GM12878 (cell line): ENCODE measurements around the gene NAP1L1. TPM values are rescaled to one million over a fixed set of nuclear protein-coding genes. Genes with fewer than 3 reads are reported as not detected.

Source experiments
- ATAC-seq: fragments of 200-7000 bp; cut with Tn5 transposase; 3 replicates; pipeline ENCODE4 v1.9.1; 2020; ENCODE audit warnings: mild to moderate bottlenecking, moderate library complexity
- BruUV-seq: library from RNA; stranded (reverse); fragments of 400-500 nt; replicated peaks from 2 replicates; lab custom pipeline; 2021; lab: Mats Ljungman, UMichigan
- CTCF ChIA-PET: fragments of 300-600 bp; sonication (Branson Sonifier 250); formaldehyde crosslinking; extraction: SDS; loops from one replicate; lab custom pipeline; 2021; ENCODE audit warnings: inconsistent platforms; lab: Yijun Ruan, JAX
- POLR2A ChIA-PET: fragments of 350-600 bp; formaldehyde crosslinking; extraction: SDS; loops from one replicate; lab custom pipeline; 2021; ENCODE audit warnings: inconsistent platforms; lab: Charles Lee
- RAD21 ChIA-PET: fragments of 300-600 bp; sonication (Branson Sonifier 250); formaldehyde crosslinking; loops from one replicate; lab custom pipeline; 2023; ENCODE audit warnings: antibody characterized with exemption; ENCODE audit not compliant: unreplicated experiment; lab: Charles Lee
- SMC1A ChIA-PET: fragments of 300-600 bp; sonication (Branson Sonifier 250); formaldehyde crosslinking; loops from one replicate; lab custom pipeline; 2023; ENCODE audit not compliant: unreplicated experiment, uncharacterized antibody; lab: Charles Lee
- DNase-seq: peaks from one replicate; pipeline ENCODE4 v3.0.0-alpha.2; 2011; ENCODE audit warnings: low read depth, low spot score
- FAIRE-seq: peaks from 3 replicates; lab custom pipeline; 2011; peaks lifted over from hg19 to GRCh38; lab: Jason Lieb, UNC
- H2AFZ ChIP-seq: 2 replicates; pipeline ENCODE4 v1.6.0; 2011; ENCODE audit warnings: low read depth, low read length, control low read depth; ENCODE audit not compliant: control insufficient read depth
- H3K27ac ChIP-seq: 2 replicates; pipeline ENCODE4 v1.5.1; 2011; ENCODE audit warnings: control low read depth; ENCODE audit not compliant: control insufficient read depth, insufficient read depth
- H3K27me3 ChIP-seq, 2 experiments: replicated peaks in 1 of 2; 2 replicates each; pipeline versions ENCODE4 v1.6.0 to v1.6.1; 2011; ENCODE audit warnings: low read length in 1 of 2; ENCODE audit not compliant: control insufficient read depth in 2 of 2, insufficient read depth in 2 of 2
- H3K36me3 ChIP-seq, 2 experiments: 2 replicates each; pipeline ENCODE4 v1.5.1; 2011; ENCODE audit warnings: low read length in 1 of 2; ENCODE audit not compliant: control insufficient read depth in 2 of 2, insufficient read depth in 2 of 2
- H3K4me1 ChIP-seq: 2 replicates; pipeline ENCODE4 v1.6.1; 2011; ENCODE audit warnings: mild to moderate bottlenecking, low read length, moderate library complexity, mixed read lengths; ENCODE audit not compliant: control insufficient read depth, insufficient read depth
- H3K4me2 ChIP-seq: 2 replicates; pipeline ENCODE4 v1.6.0; 2011; ENCODE audit warnings: control low read depth; ENCODE audit not compliant: control insufficient read depth, insufficient read depth
- H3K4me3 ChIP-seq: fragments of 200-600 bp; sonication (generic); 2 replicates; pipeline ENCODE4 v1.5.1; 2016
- H3K79me2 ChIP-seq: 2 replicates; pipeline ENCODE4 v1.6.0; 2011; ENCODE audit warnings: low read length; ENCODE audit not compliant: control insufficient read depth, insufficient read depth
- H3K9ac ChIP-seq: 2 replicates; pipeline ENCODE4 v1.8.0; 2011; ENCODE audit warnings: low read length, control low read depth, mixed read lengths; ENCODE audit not compliant: control insufficient read depth, insufficient read depth
- H3K9me3 ChIP-seq: replicated peaks from 3 replicates; pipeline ENCODE4 v1.5.1; 2011; ENCODE audit warnings: mild to moderate bottlenecking, low read length; ENCODE audit not compliant: control insufficient read depth, insufficient read depth
- H4K20me1 ChIP-seq: 2 replicates; pipeline ENCODE4 v1.6.0; 2011; ENCODE audit not compliant: control insufficient read depth, insufficient read depth
- BCL3 ChIP-seq: IDR thresholded peaks from 2 replicates; pipeline ENCODE4 v1.6.1; 2011; ENCODE audit warnings: borderline replicate concordance, low read depth, mild to moderate bottlenecking, moderate library complexity, low read length; ENCODE audit not compliant: insufficient read depth, poor library complexity, severe bottlenecking
- CHD4 ChIP-seq: fragments of 200-600 bp; sonication (generic); IDR thresholded peaks from 2 replicates; pipeline ENCODE4 v1.6.1; 2016; ENCODE audit warnings: mild to moderate bottlenecking
- CREB1 ChIP-seq: IDR thresholded peaks from 2 replicates; pipeline ENCODE4 v1.6.1; 2012; ENCODE audit warnings: low read depth, mild to moderate bottlenecking, inconsistent platforms
- KDM1A ChIP-seq: fragments of 200-600 bp; sonication (generic); IDR thresholded peaks from 2 replicates; pipeline ENCODE4 v1.6.1; 2016; ENCODE audit warnings: borderline replicate concordance
- SIX5 ChIP-seq: IDR thresholded peaks from 2 replicates; pipeline ENCODE4 v1.6.1; 2011; ENCODE audit warnings: mild to moderate bottlenecking, low read depth, low read length, moderate library complexity; ENCODE audit not compliant: severe bottlenecking
- TARDBP ChIP-seq: IDR thresholded peaks from 2 replicates; pipeline ENCODE4 v1.6.1; 2016; ENCODE audit warnings: borderline replicate concordance
- TCF3 ChIP-seq: IDR thresholded peaks from 2 replicates; pipeline ENCODE4 v1.6.1; 2012; ENCODE audit warnings: low read depth, mild to moderate bottlenecking, low read length, borderline replicate concordance; ENCODE audit not compliant: insufficient read depth
- ZBTB11 ChIP-seq: fragments of 450-650 bp; formaldehyde crosslinking; IDR thresholded peaks from 2 replicates; pipeline ENCODE4 v1.5.0; 2022; ENCODE audit warnings: mild to moderate bottlenecking, missing genetic modification characterization
- WGBS: methylation state at CpG from one replicate; pipeline ENCODE4 v1.1.6; 2016; ENCODE audit warnings: low lambda C conversion rate; ENCODE audit not compliant: insufficient replicate concordance, insufficient coverage; ENCODE audit errors: missing lambda C conversion rate; 5-methylcytosine and 5-hydroxymethylcytosine counted together
- in situ Hi-C: fragments of 300-500 bp; cut with MboI; formaldehyde crosslinking; loops from 9 replicates; pipeline ENCODE4 v1.14.3; 2018; ENCODE audit warnings: mixed read lengths
- intact Hi-C: fragments of 100-400 bp; cut with micrococcal nuclease; formaldehyde crosslinking; loops from one replicate; pipeline ENCODE4 v1.14.2; 2022; ENCODE audit not compliant: unreplicated experiment
- polyA plus RNA-seq, 11 experiments: library from polyadenylated mRNA; depleted of rRNA in 4 of 11; unstranded in 6 of 11; stranded (reverse) in 5 of 11; fragments of >200 nt; fragmentation: Nextera tagmentation in 4 of 11; fragmentation: Illumina TruSeq in 1 of 11; extraction: Ambion mirVana in 4 of 11; extraction: Trizol in 1 of 11; gene quantifications; 1 replicate in 1 of 11; 2 replicates in 10 of 11; pipeline versions ENCODE4 v1.2.1 to v1.2.3, GENCODE V29; 2011 to 2016; ENCODE audit warnings: inconsistent platforms in 2 of 11, missing spikeins in 2 of 11, low read depth in 1 of 11
- total RNA-seq, 4 experiments: library from RNA; depleted of rRNA in 3 of 4; stranded (reverse); fragments of >200 nt in 3 of 4; fragmentation: Illumina TruSeq in 1 of 4; extraction: Trizol in 1 of 4; gene quantifications; 2 replicates each; pipeline versions ENCODE4 v1.2.1 to v1.2.3, GENCODE V29; 2013 to 2021
- TF ChIP-seq, protein P1 (sequence below): fragments of 450-650 bp; IDR thresholded peaks from 2 replicates; pipeline ENCODE4 v1.6.1; 2017; ENCODE audit warnings: antibody characterized with exemption, mild to moderate bottlenecking, moderate library complexity

NAP1L1 gene
- total and polyA plus RNA-seq, 10 of the 15 experiments (the other 5 are each of a cell fraction or from before 2014, with no cell fraction given): 256 to 1,036 (median 536) TPM

DNA sequence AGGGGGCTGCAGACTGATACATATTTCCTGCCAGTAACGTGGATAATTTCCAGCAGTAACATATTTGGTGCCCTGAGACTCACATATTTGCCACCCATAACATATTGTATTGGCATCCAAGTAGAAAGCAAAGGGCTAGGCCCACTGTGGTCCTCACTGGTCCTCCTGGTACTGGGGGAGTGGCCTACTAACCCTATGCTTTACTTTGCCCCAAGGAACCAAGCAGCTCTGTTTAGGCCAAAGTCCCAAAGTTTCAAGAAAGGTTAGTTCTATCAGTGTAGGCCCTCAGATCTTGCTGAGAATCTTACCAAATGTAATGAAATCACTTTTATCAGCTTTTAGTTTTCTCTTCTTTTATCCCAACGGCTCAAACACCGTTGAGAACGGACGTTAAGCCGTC lies 35.4 kb upstream of the NAP1L1 start:
- no TSS peak for BruUV-seq
- FAIRE-seq (no peak), ATAC-seq (no peak), DNase-seq (no peak)
- SMC1A ChIA-PET: interaction anchor here (1.6 kb wide), 1 partner anchor 41 kb away, joined by 4 read pairs; no protein-coding TSS in a partner anchor
- no peak overlapping the region for H3K4me2 ChIP-seq
- no peak overlapping the region for H3K4me3 ChIP-seq
- POLR2A ChIA-PET: no interaction called here
- H2AFZ ChIP-seq: no peak overlapping the region
- in situ Hi-C loops (no loop called here), intact Hi-C loops (no loop called here)
- H3K79me2 ChIP-seq: no peaks in the 10 kb centered on the region
- CTCF ChIA-PET: interaction anchor here (0.7 kb wide), 1 partner anchor 40 kb away, joined by 3 read pairs; no protein-coding TSS in a partner anchor
- RAD21 ChIA-PET: no interaction called here
- whole genome bisulfite sequencing: 95% methylated on average over 6 of the region's 6 CpGs
- TF ChIP-seq CREB1: no peak
- no peak for TF ChIP-seq KDM1A
- TF ChIP-seq, protein P1, sequence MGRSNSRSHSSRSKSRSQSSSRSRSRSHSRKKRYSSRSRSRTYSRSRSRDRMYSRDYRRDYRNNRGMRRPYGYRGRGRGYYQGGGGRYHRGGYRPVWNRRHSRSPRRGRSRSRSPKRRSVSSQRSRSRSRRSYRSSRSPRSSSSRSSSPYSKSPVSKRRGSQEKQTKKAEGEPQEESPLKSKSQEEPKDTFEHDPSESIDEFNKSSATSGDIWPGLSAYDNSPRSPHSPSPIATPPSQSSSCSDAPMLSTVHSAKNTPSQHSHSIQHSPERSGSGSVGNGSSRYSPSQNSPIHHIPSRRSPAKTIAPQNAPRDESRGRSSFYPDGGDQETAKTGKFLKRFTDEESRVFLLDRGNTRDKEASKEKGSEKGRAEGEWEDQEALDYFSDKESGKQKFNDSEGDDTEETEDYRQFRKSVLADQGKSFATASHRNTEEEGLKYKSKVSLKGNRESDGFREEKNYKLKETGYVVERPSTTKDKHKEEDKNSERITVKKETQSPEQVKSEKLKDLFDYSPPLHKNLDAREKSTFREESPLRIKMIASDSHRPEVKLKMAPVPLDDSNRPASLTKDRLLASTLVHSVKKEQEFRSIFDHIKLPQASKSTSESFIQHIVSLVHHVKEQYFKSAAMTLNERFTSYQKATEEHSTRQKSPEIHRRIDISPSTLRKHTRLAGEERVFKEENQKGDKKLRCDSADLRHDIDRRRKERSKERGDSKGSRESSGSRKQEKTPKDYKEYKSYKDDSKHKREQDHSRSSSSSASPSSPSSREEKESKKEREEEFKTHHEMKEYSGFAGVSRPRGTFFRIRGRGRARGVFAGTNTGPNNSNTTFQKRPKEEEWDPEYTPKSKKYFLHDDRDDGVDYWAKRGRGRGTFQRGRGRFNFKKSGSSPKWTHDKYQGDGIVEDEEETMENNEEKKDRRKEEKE: no peak
- no peak for TF ChIP-seq BCL3
- TF ChIP-seq SIX5: no peak
- TF ChIP-seq TCF3: no peak
- TF ChIP-seq ZBTB11 (CRISPR knock-in tag): no peak
- TF ChIP-seq CHD4: no peak
- TF ChIP-seq TARDBP: no peak
- no peaks in the 10 kb centered on the region for H3K36me3 ChIP-seq
- no peaks in the 10 kb centered on the region for H3K27me3 ChIP-seq
- H3K9me3 ChIP-seq: no peaks in the 10 kb centered on the region; the same call in 2 of the 3 replicates
- H3K27ac ChIP-seq: no peak overlapping the region
- H3K4me1 ChIP-seq: no peaks in the 10 kb centered on the region
- no peak overlapping the region for H3K9ac ChIP-seq
- H4K20me1 ChIP-seq: no peaks in the 10 kb centered on the region
